Loucy (cell line): ENCODE results near the gene CEP128.

Experiments used
- CTCF ChIP-seq: fragments of 200-600 bp; sonication (generic); conservative IDR thresholded peaks from 2 replicates; pipeline ENCODE4 v1.5.1; 2014; ENCODE audit warnings: mild to moderate bottlenecking, antibody characterized with exemption, low read length
- EZH2phosphoT487 ChIP-seq: fragments of 200-600 bp; IDR thresholded peaks from 2 replicates; pipeline ENCODE4 v1.6.1; 2018; ENCODE audit warnings: antibody characterized with exemption, mild to moderate bottlenecking, moderate library complexity, borderline replicate concordance

- TF ChIP-seq CTCF (no peak), EZH2phosphoT487 (no peak)
These were observed 143.3 kb downstream of the CEP128 start for GRCh38 chr14:80798211-80798610.
